Measurements from ENCODE around the gene ABRACL.
"Not testable (repeated sequence)": the region's sequence is repeated elsewhere in the genome, so short reads cannot be mapped to it uniquely, and the experiment has no call there.

ABRACL gene

GRCh38 chr6:139019722-139020121 is 8.8 kb upstream of the ABRACL start:
- Histone ChIP-seq H3K27me3 (ENCODE audit: low read depth, low read length) (no peaks in the 10 kb centered on the region), H4K20me1 (ENCODE audit: insufficient read depth, low read length) (no peaks in the 10 kb centered on the region), H3K9ac (ENCODE audit: low read length) (no peak overlapping the region), H2AFZ (ENCODE audit: low read depth, low read length) (no peak overlapping the region), H3K27ac (ENCODE audit: low read length) (no peak overlapping the region), H3K4me3 (ENCODE audit: low read length) (no peak overlapping the region), H3K79me2 (ENCODE audit: low read length) (no peaks in the 10 kb centered on the region), H3K4me1 (ENCODE audit: low read length) (peaks cover 33% of the 10 kb centered on the region), H3K9me3 (ENCODE audit: insufficient read depth, low read length) (no peaks in the 10 kb centered on the region), H3K4me2 (ENCODE audit: low read length) (no peak overlapping the region), H3K36me3 (replicated peaks; ENCODE audit: low read depth, low read length) (no peaks in the 10 kb centered on the region)
- TF ChIP-seq CTCF (IDR thresholded peaks at IDR 0.05; ENCODE audit: low read depth, low read length) = no peak
- no peak for TF ChIP-seq EZH2phosphoT487 (IDR thresholded peaks at IDR 0.05; ENCODE audit: low read depth)

- no peaks in the 10 kb centered on the region for H3K79me2 ChIP-seq (ENCODE audit: low read length)
- no peaks in the 10 kb centered on the region for H3K36me3 ChIP-seq (replicated peaks; ENCODE audit: low read depth, low read length)
- no peaks in the 10 kb centered on the region for H4K20me1 ChIP-seq (ENCODE audit: insufficient read depth, low read length)
- H3K4me3 ChIP-seq (ENCODE audit: low read length) = no peak overlapping the region
- H3K9ac ChIP-seq (ENCODE audit: low read length) = no peak overlapping the region
- H3K27me3 ChIP-seq (ENCODE audit: low read depth, low read length) = no peaks in the 10 kb centered on the region
- peaks cover 30% of the 10 kb centered on the region for H3K4me1 ChIP-seq (ENCODE audit: low read length)
- H3K9me3 ChIP-seq (ENCODE audit: insufficient read depth, low read length) = no peaks in the 10 kb centered on the region
- H3K4me2 ChIP-seq (ENCODE audit: low read length) = no peak overlapping the region
- H2AFZ ChIP-seq (ENCODE audit: low read depth, low read length) = no peak overlapping the region
- H3K27ac ChIP-seq (ENCODE audit: low read length) = no peak overlapping the region
- TF ChIP-seq EZH2phosphoT487 (IDR thresholded peaks at IDR 0.05; ENCODE audit: low read depth) (no peak), CTCF (IDR thresholded peaks at IDR 0.05; ENCODE audit: low read depth, low read length) (no peak)
Observed at GRCh38 chr6:139020689-139021088, 7.9 kb upstream of the ABRACL start.

GRCh38 chr6:139025416-139025815 is 3.1 kb upstream of the ABRACL start:
- H3K27me3 ChIP-seq (ENCODE audit: low read depth, low read length); H3K9me3 ChIP-seq (ENCODE audit: insufficient read depth, low read length); H3K4me2 ChIP-seq (ENCODE audit: low read length); H2AFZ ChIP-seq (ENCODE audit: low read depth, low read length); H3K27ac ChIP-seq (ENCODE audit: low read length); H3K4me3 ChIP-seq (ENCODE audit: low read length); H3K9ac ChIP-seq (ENCODE audit: low read length); H4K20me1 ChIP-seq (ENCODE audit: insufficient read depth, low read length); H3K36me3 ChIP-seq (replicated peaks; ENCODE audit: low read depth, low read length): not testable (repeated sequence)
- peaks cover 12% of the 10 kb centered on the region for H3K4me1 ChIP-seq (ENCODE audit: low read length)
- H3K79me2 ChIP-seq (ENCODE audit: low read length) = peaks cover 18% of the 10 kb centered on the region

GRCh38 chr6:139027620-139028182 is 844 bp upstream of the ABRACL start:
- TF ChIP-seq CTCF (IDR thresholded peaks at IDR 0.05; ENCODE audit: low read depth, low read length) = no peak
- TF ChIP-seq EZH2phosphoT487 (IDR thresholded peaks at IDR 0.05; ENCODE audit: low read depth) = no peak
- Histone ChIP-seq H3K9me3 (ENCODE audit: insufficient read depth, low read length) (no peaks in the 10 kb centered on the region), H4K20me1 (ENCODE audit: insufficient read depth, low read length) (no peaks in the 10 kb centered on the region), H3K4me1 (ENCODE audit: low read length) (peaks cover 20% of the 10 kb centered on the region), H2AFZ (ENCODE audit: low read depth, low read length) (peak overlapping the region; percentile 89; the same call in 1 of the 2 replicates), H3K27me3 (ENCODE audit: low read depth, low read length) (no peaks in the 10 kb centered on the region), H3K79me2 (ENCODE audit: low read length) (peaks cover 30% of the 10 kb centered on the region), H3K4me2 (ENCODE audit: low read length) (peak overlapping the region; percentile 99), H3K4me3 (ENCODE audit: low read length) (peak overlapping the region; percentile 99), H3K27ac (ENCODE audit: low read length) (no peak overlapping the region), H3K9ac (ENCODE audit: low read length) (peak overlapping the region; percentile 93), H3K36me3 (replicated peaks; ENCODE audit: low read depth, low read length) (no peaks in the 10 kb centered on the region)
